Measurements from ENCODE around the gene GNPDA1.

GRCh38 chr5:142023836-142024235 lies 11.0 kb upstream of the GNPDA1 start:
- TF ChIP-seq, protein P1, sequence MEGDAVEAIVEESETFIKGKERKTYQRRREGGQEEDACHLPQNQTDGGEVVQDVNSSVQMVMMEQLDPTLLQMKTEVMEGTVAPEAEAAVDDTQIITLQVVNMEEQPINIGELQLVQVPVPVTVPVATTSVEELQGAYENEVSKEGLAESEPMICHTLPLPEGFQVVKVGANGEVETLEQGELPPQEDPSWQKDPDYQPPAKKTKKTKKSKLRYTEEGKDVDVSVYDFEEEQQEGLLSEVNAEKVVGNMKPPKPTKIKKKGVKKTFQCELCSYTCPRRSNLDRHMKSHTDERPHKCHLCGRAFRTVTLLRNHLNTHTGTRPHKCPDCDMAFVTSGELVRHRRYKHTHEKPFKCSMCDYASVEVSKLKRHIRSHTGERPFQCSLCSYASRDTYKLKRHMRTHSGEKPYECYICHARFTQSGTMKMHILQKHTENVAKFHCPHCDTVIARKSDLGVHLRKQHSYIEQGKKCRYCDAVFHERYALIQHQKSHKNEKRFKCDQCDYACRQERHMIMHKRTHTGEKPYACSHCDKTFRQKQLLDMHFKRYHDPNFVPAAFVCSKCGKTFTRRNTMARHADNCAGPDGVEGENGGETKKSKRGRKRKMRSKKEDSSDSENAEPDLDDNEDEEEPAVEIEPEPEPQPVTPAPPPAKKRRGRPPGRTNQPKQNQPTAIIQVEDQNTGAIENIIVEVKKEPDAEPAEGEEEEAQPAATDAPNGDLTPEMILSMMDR (IDR thresholded peaks at IDR 0.05; ENCODE audit: insufficient read depth, low read length) = no peak
- TF ChIP-seq REST (IDR thresholded peaks at IDR 0.05; ENCODE audit: insufficient replicate concordance, low read depth) = no peak
- TF ChIP-seq POLR2AphosphoS5 (IDR thresholded peaks at IDR 0.05; ENCODE audit: low read depth) = no peak
- no peak for TF ChIP-seq SPI1 (IDR thresholded peaks at IDR 0.05; ENCODE audit: borderline replicate concordance, low read depth)
- TF ChIP-seq GABPA (IDR thresholded peaks at IDR 0.05; ENCODE audit: low read depth) = no peak
